H1 (cell line): ENCODE measurements around the gene ADGRV1. TPM values are rescaled to one million over a fixed set of nuclear protein-coding genes. Genes with fewer than 3 reads are reported as not detected.

Experiments used
- CTCF ChIA-PET: fragments of 300-600 bp; sonication (Branson Sonifier 250); formaldehyde crosslinking; loops from one replicate; lab custom pipeline; 2021; ENCODE audit not compliant: partially characterized antibody; lab: Charles Lee
- POLR2A ChIA-PET: fragments of 300-600 bp; sonication (Branson Sonifier 250); formaldehyde crosslinking; loops from one replicate; lab custom pipeline; 2021; ENCODE audit warnings: inconsistent platforms; ENCODE audit not compliant: partially characterized antibody; lab: Charles Lee
- DNase-seq, 2 experiments: peaks; one replicate each; pipeline versions ENCODE4 v3.0.0 to v3.0.0-alpha.2; 2010 to 2022; ENCODE audit warnings: low spot score in 2 of 2, low read depth in 1 of 2, mixed read lengths in 1 of 2
- FAIRE-seq: peaks from 2 replicates; lab custom pipeline; 2011; peaks lifted over from hg19 to GRCh38; lab: Jason Lieb, UNC
- H2AFZ ChIP-seq: 2 replicates; pipeline ENCODE4 v1.8.1; 2012; ENCODE audit warnings: low read length, inconsistent platforms
- H2AK5ac ChIP-seq: 2 replicates; pipeline ENCODE4 v1.6.1; 2013; ENCODE audit warnings: low read depth, low read length
- H2BK120ac ChIP-seq: replicated peaks from 2 replicates; pipeline ENCODE3; 2013; ENCODE audit warnings: low read depth, low read length, inconsistent platforms
- H2BK12ac ChIP-seq: 2 replicates; pipeline ENCODE4 v1.6.1; 2013; ENCODE audit warnings: low read depth, low read length
- H2BK15ac ChIP-seq: 2 replicates; pipeline ENCODE4 v1.6.1; 2013; ENCODE audit warnings: low read length
- H2BK20ac ChIP-seq: 2 replicates; pipeline ENCODE4 v1.6.1; 2013; ENCODE audit warnings: low read length
- H2BK5ac ChIP-seq: 2 replicates; pipeline ENCODE4 v1.6.1; 2013; ENCODE audit warnings: low read depth, low read length
- H3K14ac ChIP-seq: 2 replicates; pipeline ENCODE4 v1.6.1; 2013; ENCODE audit warnings: inconsistent platforms; ENCODE audit not compliant: insufficient read length
- H3K18ac ChIP-seq: 2 replicates; pipeline ENCODE4 v1.6.1; 2013; ENCODE audit warnings: low read length; ENCODE audit errors: extremely low read depth
- H3K23ac ChIP-seq: 2 replicates; pipeline ENCODE4 v1.6.1; 2013; ENCODE audit warnings: inconsistent platforms; ENCODE audit not compliant: insufficient read length
- H3K23me2 ChIP-seq: 2 replicates; pipeline ENCODE4 v1.6.1; 2013; ENCODE audit warnings: low read depth, low read length
- H3K27ac ChIP-seq: 2 replicates; pipeline ENCODE4 v1.6.1; 2011; ENCODE audit warnings: low read depth, low read length, inconsistent platforms
- H3K27me3 ChIP-seq, 4 experiments: replicated peaks in 1 of 4; 1 replicate in 1 of 4; 2 replicates in 3 of 4; pipeline versions ENCODE4 v1.6.1 to v1.8.1; 2011 to 2013; ENCODE audit warnings: low read length in 3 of 4, mild to moderate bottlenecking in 3 of 4, inconsistent platforms in 2 of 4, mixed read lengths in 2 of 4, moderate library complexity in 1 of 4; ENCODE audit not compliant: control insufficient read depth in 3 of 4, insufficient read depth in 3 of 4; ENCODE audit errors: extremely low read depth in 1 of 4
- H3K36me3 ChIP-seq, 4 experiments: 2 replicates each; pipeline versions ENCODE4 v1.6.1 to v1.8.1; 2011 to 2013; ENCODE audit warnings: mild to moderate bottlenecking in 4 of 4, low read length in 3 of 4, moderate library complexity in 2 of 4, control low read depth in 1 of 4, inconsistent platforms in 1 of 4; ENCODE audit not compliant: insufficient read depth in 4 of 4, control insufficient read depth in 2 of 4
- H3K4ac ChIP-seq: replicated peaks from 2 replicates; pipeline ENCODE3; 2013; ENCODE audit warnings: low read length, low read depth, mixed read lengths, inconsistent platforms; ENCODE audit not compliant: insufficient read length
- H3K4me1 ChIP-seq, 4 experiments: replicated peaks in 1 of 4; 1 replicate in 1 of 4; 2 replicates in 3 of 4; pipeline versions ENCODE4 v1.6.1 to v1.8.1; 2011 to 2013; ENCODE audit warnings: low read length in 3 of 4, inconsistent platforms in 2 of 4, mixed read lengths in 1 of 4; ENCODE audit not compliant: insufficient read depth in 4 of 4, control insufficient read depth in 3 of 4
- H3K4me2 ChIP-seq, 2 experiments: 2 replicates each; pipeline versions ENCODE4 v1.6.1 to v1.8.1; 2011 to 2013; ENCODE audit warnings: low read depth in 2 of 2, low read length in 2 of 2, control low read depth in 1 of 2, inconsistent platforms in 1 of 2, mild to moderate bottlenecking in 1 of 2; ENCODE audit not compliant: insufficient read depth in 1 of 2
- H3K4me3 ChIP-seq, 4 experiments: fragments of 200-600, 300-600 bp in 1 of 4; sonication (generic), shearing (Covaris generic), sonication (Bioruptor Twin) in 1 of 4; 2 replicates each; pipeline versions ENCODE4 v1.5.1 to v1.8.1; 2011 to 2016; ENCODE audit warnings: low read length in 4 of 4, low read depth in 3 of 4, control low read depth in 2 of 4, inconsistent platforms in 2 of 4, mild to moderate bottlenecking in 2 of 4, mixed read lengths in 1 of 4, moderate library complexity in 1 of 4; ENCODE audit not compliant: insufficient read depth in 2 of 4; ENCODE audit errors: extremely low read depth in 1 of 4
- H3K56ac ChIP-seq: replicated peaks from 2 replicates; pipeline ENCODE3; 2013; ENCODE audit warnings: low read depth, mild to moderate bottlenecking, mixed read lengths, low read length, inconsistent platforms; ENCODE audit not compliant: insufficient read length
- H3K79me1 ChIP-seq: 2 replicates; pipeline ENCODE4 v1.6.1; 2013; ENCODE audit warnings: low read depth, low read length, control low read depth
- H3K79me2 ChIP-seq, 2 experiments: 2 replicates each; pipeline versions ENCODE4 v1.6.1 to v1.8.1; 2012 to 2013; ENCODE audit warnings: low read length in 2 of 2, mild to moderate bottlenecking in 2 of 2, inconsistent platforms in 1 of 2; ENCODE audit not compliant: insufficient read depth in 2 of 2, control insufficient read depth in 1 of 2
- H3K9ac ChIP-seq, 4 experiments: replicated peaks in 1 of 4; 1 replicate in 1 of 4; 2 replicates in 3 of 4; pipeline versions ENCODE4 v1.6.1 to v1.8.1; 2011 to 2013; ENCODE audit warnings: low read depth in 3 of 4, low read length in 3 of 4, control low read depth in 2 of 4, mild to moderate bottlenecking in 2 of 4, moderate library complexity in 2 of 4, inconsistent platforms in 1 of 4; ENCODE audit errors: extremely low read depth in 1 of 4
- H3K9me3 ChIP-seq, 2 experiments: 2 replicates each; pipeline versions ENCODE4 v1.6.1 to v1.8.1; 2012 to 2013; ENCODE audit warnings: mild to moderate bottlenecking in 2 of 2, moderate library complexity in 2 of 2, control low read depth in 1 of 2, inconsistent platforms in 1 of 2, low read depth in 1 of 2, low read length in 1 of 2, mixed read lengths in 1 of 2; ENCODE audit not compliant: insufficient read depth in 2 of 2
- H4K20me1 ChIP-seq, 2 experiments: replicated peaks in 1 of 2; 2 replicates each; pipeline versions ENCODE3 to v1.8.1; 2011 to 2013; ENCODE audit warnings: inconsistent platforms in 2 of 2, low read length in 2 of 2, mild to moderate bottlenecking in 1 of 2; ENCODE audit not compliant: insufficient read depth in 2 of 2, control insufficient read depth in 1 of 2
- H4K5ac ChIP-seq: 2 replicates; pipeline ENCODE4 v1.6.1; 2013; ENCODE audit warnings: low read length, low read depth, mixed read lengths, inconsistent platforms; ENCODE audit not compliant: insufficient read length
- H4K8ac ChIP-seq: 2 replicates; pipeline ENCODE4 v1.8.0; 2013; ENCODE audit warnings: mild to moderate bottlenecking, moderate library complexity, low read length, inconsistent platforms; ENCODE audit not compliant: insufficient read depth; ENCODE audit errors: extremely low read depth
- H4K91ac ChIP-seq: replicated peaks from 2 replicates; pipeline ENCODE3; 2013; ENCODE audit warnings: low read length, mixed read lengths, inconsistent platforms; ENCODE audit not compliant: insufficient read length
- BACH1 ChIP-seq: IDR thresholded peaks from 2 replicates; pipeline ENCODE4 v1.6.1; 2012; ENCODE audit warnings: low read length, improper control_type of control experiment
- BCL11A ChIP-seq, 2 experiments: IDR thresholded peaks; one replicate each; pipeline ENCODE4 v1.6.1; 2011; ENCODE audit warnings: low read depth in 2 of 2, low read length in 2 of 2, mild to moderate bottlenecking in 2 of 2
- BRCA1 ChIP-seq: IDR thresholded peaks from 2 replicates; pipeline ENCODE4 v1.6.1; 2012; ENCODE audit warnings: low read depth, low read length, improper control_type of control experiment
- EGR1 ChIP-seq: IDR thresholded peaks from 2 replicates; pipeline ENCODE4 v1.6.1; 2011; ENCODE audit warnings: low read depth, low read length, borderline replicate concordance
- EZH2 ChIP-seq: fragments of 200-600 bp; sonication (generic); IDR thresholded peaks from 2 replicates; pipeline ENCODE4 v1.7.1; 2012; ENCODE audit warnings: low read depth, mild to moderate bottlenecking, moderate library complexity, low read length, inconsistent platforms; ENCODE audit not compliant: severe bottlenecking
- GABPA ChIP-seq: IDR thresholded peaks from 2 replicates; pipeline ENCODE4 v1.6.1; 2011; ENCODE audit warnings: mild to moderate bottlenecking, low read length, moderate library complexity, borderline replicate concordance; ENCODE audit not compliant: insufficient read depth
- KDM1A ChIP-seq: fragments of 200-600, 300-600 bp; sonication (generic); IDR thresholded peaks from 2 replicates; pipeline ENCODE4 v1.7.1; 2016; ENCODE audit warnings: mild to moderate bottlenecking, low read length, borderline replicate concordance
- MAFK ChIP-seq: IDR thresholded peaks from 2 replicates; pipeline ENCODE4 v1.6.1; 2012; ENCODE audit warnings: low read depth, mild to moderate bottlenecking, improper control_type of control experiment, low read length
- NANOG ChIP-seq: IDR thresholded peaks from 2 replicates; pipeline ENCODE4 v1.6.1; 2011; ENCODE audit warnings: low read length, low read depth, mild to moderate bottlenecking, inconsistent platforms; ENCODE audit not compliant: insufficient read depth, poor library complexity, severe bottlenecking
- NRF1 ChIP-seq: IDR thresholded peaks from 2 replicates; pipeline ENCODE4 v1.6.1; 2011; ENCODE audit warnings: mild to moderate bottlenecking, low read depth, low read length, improper control_type of control experiment
- PHF8 ChIP-seq: fragments of 200-600 bp; sonication (generic); conservative IDR thresholded peaks from 2 replicates; pipeline ENCODE4 v1.7.1; 2012; ENCODE audit warnings: low read depth, mild to moderate bottlenecking, inconsistent platforms, low read length, moderate library complexity
- SIRT6 ChIP-seq: IDR thresholded peaks from one replicate; pipeline ENCODE4 v1.7.1; 2012; ENCODE audit warnings: low read length, inconsistent platforms
- SP2 ChIP-seq: IDR thresholded peaks from 2 replicates; pipeline ENCODE4 v1.6.1; 2012; ENCODE audit warnings: mild to moderate bottlenecking, low read length, inconsistent platforms
- SUZ12 ChIP-seq: fragments of 200-600 bp; sonication (generic); IDR thresholded peaks from 2 replicates; pipeline ENCODE4 v1.6.1; 2012; ENCODE audit warnings: mild to moderate bottlenecking, inconsistent platforms, low read length, moderate library complexity, mixed read lengths
- TEAD4 ChIP-seq: IDR thresholded peaks from 2 replicates; pipeline ENCODE4 v1.6.1; 2012; ENCODE audit warnings: low read depth, low read length, inconsistent platforms, mixed read lengths
- WGBS, 2 experiments: shearing (Covaris generic) in 1 of 2; methylation state at CpG; one replicate each; pipeline versions ENCODE4 v1.1.6 to v1.1.7; 2013 to 2015; ENCODE audit warnings: low lambda C conversion rate in 2 of 2, mixed read lengths in 2 of 2, inconsistent platforms in 1 of 2, low coverage in 1 of 2, missing lambda C conversion rate in 1 of 2; ENCODE audit not compliant: insufficient replicate concordance in 2 of 2, insufficient coverage in 1 of 2, insufficient read length in 1 of 2; ENCODE audit errors: extremely low coverage in 1 of 2, missing lambda C conversion rate in 1 of 2; 5-methylcytosine and 5-hydroxymethylcytosine counted together
- polyA plus RNA-seq, 7 experiments: library from polyadenylated mRNA; depleted of rRNA in 3 of 7; stranded (reverse) in 5 of 7; unstranded in 2 of 7; fragments of >200 nt in 5 of 7; fragments of 200-250 nt in 2 of 7; gene quantifications; 1 replicate in 5 of 7; 2 replicates in 1 of 7; 4 replicates in 1 of 7; pipeline versions ENCODE4 v1.2.1 to v1.2.3, GENCODE V29; 2011 to 2013; ENCODE audit warnings: missing spikeins in 2 of 7, mixed read lengths in 2 of 7
- total RNA-seq: library from RNA; stranded (reverse); fragmentation: NEBNext Ultra II Directional; extraction: Animal tissue kit (Norgen Biotek cat#: 25700); gene quantifications from 2 replicates; pipeline ENCODE4 v1.2.1, GENCODE V29; 2021

Gene ADGRV1
- total and polyA plus RNA-seq, 2 of the 8 experiments (the other 6 are each of a cell fraction or from before 2014, with no cell fraction given), result 53.1 to 62.2 TPM

GRCh38 chr5:91114658-91115057, 556.1 kb downstream of the ADGRV1 start:
- Histone ChIP-seq H2BK120ac (no peak overlapping the region), H4K91ac (no peak overlapping the region), H2AK5ac (no peak overlapping the region), H3K56ac (no peak overlapping the region), H4K5ac (no peak overlapping the region), H3K4me3 (no peak overlapping the region), H2AFZ (no peak overlapping the region), H3K27me3 (no peaks in the 10 kb centered on the region), H4K20me1 (no peaks in the 10 kb centered on the region), H3K4ac (no peak overlapping the region), H3K27ac (no peak overlapping the region), H3K9me3 (no peaks in the 10 kb centered on the region), H2BK15ac (no peak overlapping the region), H3K79me2 (no peaks in the 10 kb centered on the region), H3K4me2 (no peak overlapping the region), H2BK5ac (no peak overlapping the region), H3K36me3 (peaks cover 0 to 6% (median 0%) of the 10 kb centered on the region in 4 experiments; a peak in 1 of 8 replicates), H3K79me1 (no peaks in the 10 kb centered on the region), H3K18ac (no peak overlapping the region), H3K9ac (no peak overlapping the region), H4K8ac (no peak overlapping the region), H3K23me2 (no peaks in the 10 kb centered on the region), H2BK12ac (no peak overlapping the region), H3K23ac (no peak overlapping the region), H3K4me1 (no peaks in the 10 kb centered on the region), H2BK20ac (no peak overlapping the region), H3K14ac (no peak overlapping the region)
- ChIA-PET CTCF (interaction anchor here (0.6 to 1.3 kb wide), 3 partner anchors 13 to 917 kb away, joined by 3 to 6 read pairs (median 3); no protein-coding TSS in a partner anchor), POLR2A (no interaction called here)
- 86% methylated on average over 2 of the region's 2 CpGs; no CpG with 5 or more reads in 1 of the 2 experiments for WGBS, 2 experiments
- DNase-seq (no peak), FAIRE-seq (no peak)
- no peak for TF ChIP-seq TEAD4
- TF ChIP-seq NRF1, result no peak
- no peak for TF ChIP-seq GABPA
- TF ChIP-seq KDM1A, result no peak
- no peak for TF ChIP-seq NANOG
- TF ChIP-seq PHF8, result no peak
- TF ChIP-seq SIRT6, result no peak
- TF ChIP-seq SUZ12, result no peak
- TF ChIP-seq SP2, result no peak
- no peak for TF ChIP-seq BCL11A (IDR thresholded peaks at IDR 0.05; ENCODE audit: low read depth in 2 of 2, low read length in 2 of 2)
- no peak for TF ChIP-seq BRCA1
- no peak for TF ChIP-seq MAFK
- TF ChIP-seq EZH2, result no peak
- TF ChIP-seq EGR1, result no peak
- no peak for TF ChIP-seq BACH1
